HEK293T (cell line): ENCODE data around the gene CEP192.

ENCODE experiments used
- FOXA1 ChIP-seq: fragments of 450-650 bp; IDR thresholded peaks from 2 replicates; pipeline ENCODE4 v1.6.1; 2016; ENCODE audit warnings: mild to moderate bottlenecking
- FOXK2 ChIP-seq: fragments of 450-650 bp; IDR thresholded peaks from 2 replicates; pipeline ENCODE4 v1.6.1; 2016; ENCODE audit warnings: mild to moderate bottlenecking
- PKNOX1 ChIP-seq: fragments of 450-650 bp; IDR thresholded peaks from 2 replicates; pipeline ENCODE4 v1.6.1; 2016

GRCh38 chr18:12989397-12990122 lies 1.6 kb upstream of the CEP192 start:
- TF ChIP-seq FOXK2 (no peak), FOXA1 (no peak), PKNOX1 (peak; percentile 87)
